ENCODE data around the gene RCC1. TPM values are rescaled to one million over a fixed set of nuclear protein-coding genes. Genes with fewer than 3 reads are reported as not detected.

The RCC1 gene
- total RNA-seq, 5 donors from 2014 or later (not counting 1 experiment from before 2014, with no cell fraction given), result 13.1 to 23.2 (median 19.7) TPM

DNA sequence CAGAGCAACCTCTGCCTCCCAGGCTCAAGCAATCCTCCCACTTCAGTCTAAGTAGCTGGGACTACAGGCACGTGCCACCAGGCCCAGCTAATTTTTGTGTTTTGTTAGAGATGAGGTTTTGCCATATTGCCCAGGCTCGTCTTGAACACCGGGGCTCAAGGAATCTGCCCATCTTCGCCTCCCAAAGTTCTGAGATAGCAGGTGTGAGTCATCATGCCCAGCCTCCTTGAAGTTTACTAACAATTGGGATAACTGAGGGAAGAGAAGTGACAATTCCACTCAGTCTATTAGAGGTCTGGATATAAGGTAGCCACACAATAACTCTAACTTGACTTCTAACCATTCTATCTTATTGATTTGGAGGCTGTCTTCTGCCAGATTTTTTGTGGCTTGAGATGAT lies 6.3 kb upstream of the RCC1 start:
- CTCF ChIA-PET, result interaction anchor here in 1 of 2 donors (0.5 kb wide), 1 partner anchor 90 kb away, joined by 8 read pairs; no protein-coding TSS in a partner anchor
- no peak for ATAC-seq (replicated peaks in 1 of 4)

DNA sequence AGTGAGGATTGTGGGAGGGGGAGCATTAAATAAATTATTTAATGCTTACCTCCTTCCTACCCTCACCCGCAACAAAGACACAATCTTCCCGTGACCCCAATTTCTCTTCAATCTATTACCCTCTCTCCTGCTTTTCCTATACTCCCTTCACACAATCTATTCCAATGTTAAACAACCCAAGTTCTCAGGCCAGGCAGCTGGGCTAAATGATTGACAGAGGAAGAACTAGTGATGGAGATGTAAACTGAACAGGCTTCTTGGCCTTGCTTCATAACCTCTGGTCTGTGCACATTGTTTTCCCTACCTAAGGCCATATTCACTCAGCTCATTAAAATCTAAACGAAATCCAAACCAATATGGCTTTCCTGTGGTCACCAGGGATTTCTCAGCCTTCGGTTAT lies 3.9 kb upstream of the RCC1 start:
- 72% methylated on average over 2 of the region's 4 CpGs for WGBS (ENCODE audit: insufficient coverage)
- DNase-seq, result no peak
- Mint-ChIP-seq H3K9me3 (no peaks in the 10 kb centered on the region), H3K27ac (no peak overlapping the region), H3K4me3 (no peak overlapping the region), H3K27me3 (no peaks in the 10 kb centered on the region), H3K4me1 (peaks cover 6 to 16% (median 11%) of the 10 kb centered on the region in 3 donors), H3K36me3 (peaks cover 9% of the 10 kb centered on the region)
- ChIA-PET CTCF (interaction anchor here in 1 of 2 donors (0.9 kb wide), 1 partner anchor 375 kb away, joined by 3 read pairs; no protein-coding TSS in a partner anchor), POLR2A (interaction anchor here in 1 of 2 donors (0.6 kb wide), 2 partner anchors 78 to 234 kb away, joined by 3 to 5 read pairs; no protein-coding TSS in a partner anchor)
- Histone ChIP-seq H3K9me3 (no peaks in the 10 kb centered on the region), H3K27ac (ENCODE audit: low read length) (no peak overlapping the region), H3K27me3 (replicated peaks in 1 of 2; ENCODE audit: control insufficient read depth in 2 of 2, extremely low read depth in 1 of 2, insufficient read depth in 2 of 2, low read length in 1 of 2) (no peaks in the 10 kb centered on the region), H3K36me3 (ENCODE audit: control insufficient read depth in 2 of 2, extremely low read depth in 1 of 2, insufficient read depth in 1 of 2, low read length in 1 of 2) (peaks cover 0 to 2% of the 10 kb centered on the region in 2 donors), H3K4me1 (ENCODE audit: control insufficient read depth in 1 of 2, extremely low read depth in 1 of 2, insufficient read depth in 2 of 2, low read length in 2 of 2) (peaks cover 0 to 12% of the 10 kb centered on the region in 2 experiments), H3K4me3 (ENCODE audit: control insufficient read depth in 1 of 2, extremely low read depth in 1 of 2, low read length in 1 of 2) (no peak overlapping the region)
- no peak for ATAC-seq (replicated peaks in 1 of 4)

More for the DNA sequence above, 6.3 kb upstream of the RCC1 start:
- no peak overlapping the region for H3K4me3 Mint-ChIP-seq
- Histone ChIP-seq H3K4me1 (ENCODE audit: control insufficient read depth in 1 of 2, extremely low read depth in 1 of 2, insufficient read depth in 2 of 2, low read length in 2 of 2) (peaks cover 0 to 1% of the 10 kb centered on the region in 2 experiments), H3K36me3 (ENCODE audit: control insufficient read depth in 2 of 2, extremely low read depth in 1 of 2, insufficient read depth in 1 of 2, low read length in 1 of 2) (peaks cover 0 to 17% of the 10 kb centered on the region in 2 donors), H3K9me3 (no peaks in the 10 kb centered on the region), H3K27me3 (replicated peaks in 1 of 2; ENCODE audit: control insufficient read depth in 2 of 2, extremely low read depth in 1 of 2, insufficient read depth in 2 of 2, low read length in 1 of 2) (no peaks in the 10 kb centered on the region), H3K4me3 (ENCODE audit: control insufficient read depth in 1 of 2, extremely low read depth in 1 of 2, low read length in 1 of 2) (no peak overlapping the region), H3K27ac (ENCODE audit: low read length) (no peak overlapping the region)
- no peaks in the 10 kb centered on the region for H3K9me3 Mint-ChIP-seq
- WGBS (ENCODE audit: insufficient coverage), result no CpG with 5 or more reads among the region's 4 CpGs
- DNase-seq, result no peak
- POLR2A ChIA-PET, result interaction anchor here in 1 of 2 donors (0.6 kb wide), 1 partner anchor 610 kb away, joined by 4 read pairs; no protein-coding TSS in a partner anchor
- H3K27ac Mint-ChIP-seq, result no peak overlapping the region
- H3K36me3 Mint-ChIP-seq, result peaks cover 23% of the 10 kb centered on the region
- no peaks in the 10 kb centered on the region for H3K27me3 Mint-ChIP-seq
- peaks cover 4 to 8% (median 6%) of the 10 kb centered on the region in 3 donors for H3K4me1 Mint-ChIP-seq

DNA sequence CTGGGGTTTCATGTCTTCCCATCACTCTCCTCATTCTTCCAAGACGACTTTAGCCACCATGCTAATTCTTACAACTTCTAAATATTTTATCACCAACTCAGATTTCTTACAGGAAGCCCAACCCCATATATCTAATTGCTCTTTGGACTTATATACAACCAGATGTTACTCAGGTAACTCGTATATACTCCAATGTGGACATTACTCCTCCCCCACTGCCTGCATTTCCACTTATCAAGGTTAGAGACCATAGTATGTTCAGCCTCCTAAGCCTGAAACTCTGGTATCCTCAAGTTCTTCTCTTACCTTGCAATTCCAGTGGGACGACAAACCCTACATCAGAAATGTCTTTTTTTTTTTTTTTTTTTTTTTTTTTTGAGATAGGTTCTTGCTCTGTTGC lies 2.7 kb upstream of the RCC1 start:
- H3K27me3 ChIP-seq (replicated peaks in 1 of 2; ENCODE audit: control insufficient read depth in 2 of 2, extremely low read depth in 1 of 2, insufficient read depth in 2 of 2, low read length in 1 of 2), result no peaks in the 10 kb centered on the region
- Mint-ChIP-seq H3K4me3 (no peak overlapping the region), H3K27ac (no peak overlapping the region), H3K9me3 (no peaks in the 10 kb centered on the region), H3K36me3 (peaks cover 10% of the 10 kb centered on the region), H3K4me1 (peaks cover 11 to 28% (median 20%) of the 10 kb centered on the region in 3 donors), H3K27me3 (no peaks in the 10 kb centered on the region)
- ChIA-PET CTCF (no interaction called here), POLR2A (no interaction called here)
- WGBS (ENCODE audit: insufficient coverage), result 90% methylated on average over 2 of the region's 3 CpGs
- H3K36me3 ChIP-seq (ENCODE audit: control insufficient read depth in 2 of 2, extremely low read depth in 1 of 2, insufficient read depth in 1 of 2, low read length in 1 of 2), result peaks cover 0 to 5% of the 10 kb centered on the region in 2 donors
- no peak overlapping the region for H3K4me3 ChIP-seq (ENCODE audit: control insufficient read depth in 1 of 2, extremely low read depth in 1 of 2, low read length in 1 of 2)
- peaks cover 5 to 23% of the 10 kb centered on the region in 2 experiments for H3K4me1 ChIP-seq (ENCODE audit: control insufficient read depth in 1 of 2, extremely low read depth in 1 of 2, insufficient read depth in 2 of 2, low read length in 2 of 2)
- ATAC-seq (replicated peaks in 1 of 4), result no peak
- H3K27ac ChIP-seq (ENCODE audit: low read length), result no peak overlapping the region
- DNase-seq, result no peak
- H3K9me3 ChIP-seq, result no peaks in the 10 kb centered on the region

DNA sequence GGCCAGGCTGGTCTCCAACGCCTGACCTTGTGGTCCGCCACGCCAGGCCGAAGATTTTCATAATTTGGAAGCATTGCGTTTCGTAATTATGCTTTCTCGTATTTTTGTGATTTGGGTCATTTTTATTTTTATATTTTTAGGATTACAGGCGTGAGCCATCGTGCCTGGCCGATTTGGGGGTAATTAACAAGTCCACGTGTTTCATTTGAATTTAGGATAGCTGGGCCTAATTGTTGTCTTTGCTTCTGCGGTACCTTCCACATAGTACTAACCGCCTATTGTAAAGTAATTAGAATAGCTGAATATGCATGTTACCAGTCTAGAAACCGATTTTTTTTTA lies 1.0 kb downstream of the RCC1 start:
- peak overlapping the region; percentile 77 for H3K27ac ChIP-seq (ENCODE audit: low read length)
- no peaks in the 10 kb centered on the region for H3K27me3 ChIP-seq (replicated peaks in 1 of 2; ENCODE audit: control insufficient read depth in 2 of 2, extremely low read depth in 1 of 2, insufficient read depth in 2 of 2, low read length in 1 of 2)
- DNase-seq (peak in 1 of 35 experiments; percentile 26), ATAC-seq (replicated peaks in 1 of 4) (no peak)
- WGBS (ENCODE audit: insufficient coverage), result 0% methylated on average over 7 of the region's 14 CpGs
- Mint-ChIP-seq H3K27me3 (no peaks in the 10 kb centered on the region), H3K36me3 (peaks cover 37% of the 10 kb centered on the region), H3K27ac (peak overlapping the region; percentile 96 to 99), H3K4me1 (peaks cover 43 to 63% (median 55%) of the 10 kb centered on the region in 3 donors), H3K4me3 (peak overlapping the region; percentile 94 to 100 (median 99)), H3K9me3 (no peaks in the 10 kb centered on the region)
- no peaks in the 10 kb centered on the region for H3K9me3 ChIP-seq
- ChIA-PET POLR2A (interaction anchor here (0.5 to 4.3 kb wide), 5 partner anchors 55 to 415 kb away, joined by 3 to 21 read pairs (median 7); no protein-coding TSS in a partner anchor), CTCF (interaction anchor here (0.6 to 0.7 kb wide), 2 partner anchors 9 to 48 kb away, joined by 3 to 5 read pairs; no protein-coding TSS in a partner anchor)
- peaks cover 4 to 39% of the 10 kb centered on the region in 2 donors for H3K36me3 ChIP-seq (ENCODE audit: control insufficient read depth in 2 of 2, extremely low read depth in 1 of 2, insufficient read depth in 1 of 2, low read length in 1 of 2)
- peaks cover 35 to 60% of the 10 kb centered on the region in 2 experiments for H3K4me1 ChIP-seq (ENCODE audit: control insufficient read depth in 1 of 2, extremely low read depth in 1 of 2, insufficient read depth in 2 of 2, low read length in 2 of 2)
- peak overlapping the region; percentile 78 to 93 for H3K4me3 ChIP-seq (ENCODE audit: control insufficient read depth in 1 of 2, extremely low read depth in 1 of 2, low read length in 1 of 2)

DNA sequence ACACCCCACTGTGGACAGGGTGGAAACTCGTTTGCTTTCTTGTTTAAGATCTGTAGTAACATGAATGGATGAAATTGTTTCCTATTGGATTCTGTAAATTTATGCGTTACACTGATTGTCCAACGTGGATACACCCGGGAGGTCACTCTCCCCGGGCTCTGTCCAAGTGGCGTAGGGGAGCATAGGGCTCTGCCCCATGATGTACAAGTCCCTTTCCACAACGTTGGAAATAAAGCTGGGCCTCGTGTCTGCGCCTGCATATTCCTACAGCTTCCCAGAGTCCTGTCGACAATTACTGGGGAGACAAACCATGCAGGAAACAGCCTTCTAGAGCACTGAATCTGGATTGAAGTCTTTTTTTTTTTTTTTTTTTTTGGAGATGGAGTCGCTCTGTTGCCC lies 1.4 kb downstream of the RCC1 start:
- H3K4me3 ChIP-seq (ENCODE audit: control insufficient read depth in 1 of 2, extremely low read depth in 1 of 2, low read length in 1 of 2), result peak overlapping the region; percentile 78 to 93
- H3K9me3 ChIP-seq, result no peaks in the 10 kb centered on the region
- H3K9me3 Mint-ChIP-seq, result no peaks in the 10 kb centered on the region
- H3K27me3 Mint-ChIP-seq, result no peaks in the 10 kb centered on the region
- DNase-seq (peak in 1 of 35 experiments; percentile 20), ATAC-seq (replicated peaks in 1 of 4) (no peak)
- peak overlapping the region; percentile 94 to 100 (median 99) for H3K4me3 Mint-ChIP-seq
- H3K27me3 ChIP-seq (replicated peaks in 1 of 2; ENCODE audit: control insufficient read depth in 2 of 2, extremely low read depth in 1 of 2, insufficient read depth in 2 of 2, low read length in 1 of 2), result no peaks in the 10 kb centered on the region
- peak overlapping the region; percentile 96 to 99 for H3K27ac Mint-ChIP-seq
- ChIA-PET CTCF (interaction anchor here (0.6 to 0.7 kb wide), 3 partner anchors 9 to 72 kb away, joined by 3 to 5 read pairs (median 5); no protein-coding TSS in a partner anchor), POLR2A (interaction anchor here (0.5 to 4.3 kb wide), 7 partner anchors 9 to 415 kb away, joined by 3 to 21 read pairs (median 7); partner anchors contain the start of gene MED18 (in 1 of the 2))
- H3K36me3 Mint-ChIP-seq, result peaks cover 40% of the 10 kb centered on the region
- peaks cover 37 to 64% of the 10 kb centered on the region in 2 experiments for H3K4me1 ChIP-seq (ENCODE audit: control insufficient read depth in 1 of 2, extremely low read depth in 1 of 2, insufficient read depth in 2 of 2, low read length in 2 of 2)
- WGBS (ENCODE audit: insufficient coverage), result 0% methylated on average over 8 of the region's 11 CpGs
- peaks cover 4 to 43% of the 10 kb centered on the region in 2 donors for H3K36me3 ChIP-seq (ENCODE audit: control insufficient read depth in 2 of 2, extremely low read depth in 1 of 2, insufficient read depth in 1 of 2, low read length in 1 of 2)
- H3K27ac ChIP-seq (ENCODE audit: low read length), result peak overlapping the region; percentile 77
- peaks cover 46 to 66% (median 59%) of the 10 kb centered on the region in 3 donors for H3K4me1 Mint-ChIP-seq

DNA sequence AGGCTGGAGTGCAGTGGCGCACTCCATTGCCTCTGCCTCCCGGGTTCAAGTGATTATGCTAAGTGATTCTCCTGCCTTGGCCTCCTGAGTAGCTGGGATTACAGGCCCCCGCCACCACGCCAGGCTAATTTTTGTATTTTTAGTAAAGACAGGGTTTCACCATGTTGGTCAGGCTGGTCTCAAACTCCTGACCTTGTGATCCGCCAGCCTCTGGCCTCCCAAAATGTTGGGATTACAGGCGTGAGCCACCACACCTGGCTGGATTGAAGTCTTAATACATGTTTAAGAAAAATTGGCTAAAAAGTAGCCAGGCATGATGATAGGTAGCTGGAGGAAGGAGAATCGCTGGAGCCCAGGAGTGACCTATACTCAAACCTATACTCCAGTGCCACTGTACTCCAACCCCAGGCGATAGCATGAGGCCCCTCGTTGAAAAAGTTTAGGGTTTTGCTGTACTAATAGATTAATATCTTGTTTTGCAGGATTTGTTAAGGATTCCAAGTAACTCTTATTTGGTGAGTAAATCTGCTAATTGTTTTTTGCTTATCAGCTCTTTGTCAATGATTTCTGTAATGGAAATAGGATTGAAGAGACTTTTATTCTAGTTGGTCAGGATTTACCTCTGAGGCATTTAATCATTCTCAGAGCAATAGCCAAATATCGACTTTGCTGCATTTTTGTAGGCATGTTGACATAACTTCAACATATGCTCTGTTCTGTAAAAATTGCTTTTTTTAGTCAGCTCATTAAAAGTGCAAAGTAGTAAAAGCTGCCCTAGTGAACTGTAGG lies 2.0 kb downstream of the RCC1 start:
- H3K27ac Mint-ChIP-seq, result peak overlapping the region; percentile 96 to 99
- DNase-seq (no peak), ATAC-seq (replicated peaks in 1 of 4) (no peak)
- H3K27me3 ChIP-seq (replicated peaks in 1 of 2; ENCODE audit: control insufficient read depth in 2 of 2, extremely low read depth in 1 of 2, insufficient read depth in 2 of 2, low read length in 1 of 2), result no peaks in the 10 kb centered on the region
- CTCF ChIA-PET, result interaction anchor here in 1 of 2 donors (0.6 to 1.4 kb wide), 5 partner anchors 8 to 259 kb away, joined by 3 to 5 read pairs (median 4); no protein-coding TSS in a partner anchor
- POLR2A ChIA-PET, result interaction anchor here (0.6 to 4.3 kb wide), 7 partner anchors 9 to 262 kb away, joined by 3 to 21 read pairs (median 7); partner anchors contain the start of gene MED18 (in 1 of the 2)
- H3K36me3 Mint-ChIP-seq, result peaks cover 45% of the 10 kb centered on the region
- H3K27me3 Mint-ChIP-seq, result no peaks in the 10 kb centered on the region
- 7% methylated on average over 2 of the region's 10 CpGs for WGBS (ENCODE audit: insufficient coverage)
- H3K27ac ChIP-seq (ENCODE audit: low read length), result peak overlapping the region; percentile 77
- H3K4me3 Mint-ChIP-seq, result peak overlapping the region; percentile 94 to 100 (median 99)
- H3K36me3 ChIP-seq (ENCODE audit: control insufficient read depth in 2 of 2, extremely low read depth in 1 of 2, insufficient read depth in 1 of 2, low read length in 1 of 2), result peaks cover 4 to 47% of the 10 kb centered on the region in 2 donors
- H3K9me3 ChIP-seq, result no peaks in the 10 kb centered on the region
- H3K4me1 ChIP-seq (ENCODE audit: control insufficient read depth in 1 of 2, extremely low read depth in 1 of 2, insufficient read depth in 2 of 2, low read length in 2 of 2), result peaks cover 37 to 67% of the 10 kb centered on the region in 2 experiments
- H3K4me3 ChIP-seq (ENCODE audit: control insufficient read depth in 1 of 2, extremely low read depth in 1 of 2, low read length in 1 of 2), result peak overlapping the region; percentile 78 to 93
- no peaks in the 10 kb centered on the region for H3K9me3 Mint-ChIP-seq
- H3K4me1 Mint-ChIP-seq, result peaks cover 52 to 72% (median 65%) of the 10 kb centered on the region in 3 donors
